PC-3 (cell line): ENCODE data around the gene RSPRY1. TPM values are rescaled to one million over a fixed set of nuclear protein-coding genes. Genes with fewer than 3 reads are reported as not detected.

Experiments used
- ATAC-seq: fragments of 200-7000 bp; cut with Tn5 transposase; 2 replicates; pipeline ENCODE4 v1.9.1; 2020; ENCODE audit warnings: mild to moderate bottlenecking, moderate library complexity
- BruUV-seq: library from RNA; stranded (reverse); fragments of 400-500 nt; replicated peaks from 2 replicates; lab custom pipeline; 2021; lab: Mats Ljungman, UMichigan
- CTCF ChIA-PET: fragments of 300-600 bp; sonication (Branson Sonifier 250); formaldehyde crosslinking; loops from one replicate; lab custom pipeline; 2022; ENCODE audit warnings: antibody characterized with exemption; lab: Charles Lee
- POLR2A ChIA-PET: fragments of 300-600 bp; sonication (Branson Sonifier 250); formaldehyde crosslinking; loops from one replicate; lab custom pipeline; 2022; ENCODE audit warnings: antibody characterized with exemption; ENCODE audit not compliant: unreplicated experiment; lab: Charles Lee
- DNase-seq: peaks from one replicate; pipeline ENCODE4 v3.0.0-alpha.2; 2015
- H2AFZ ChIP-seq: fragments of 300-600 bp; sonication (generic); 2 replicates; pipeline ENCODE4 v1.6.0; 2016; ENCODE audit warnings: antibody characterized with exemption, low read length
- H3F3A ChIP-seq: fragments of 300-600 bp; sonication (generic); one replicate; pipeline ENCODE4 v1.6.0; 2017; ENCODE audit warnings: antibody characterized with exemption, low read length, control low read depth, mild to moderate bottlenecking; ENCODE audit not compliant: unreplicated experiment
- H3K27ac ChIP-seq: fragments of 300-600 bp; sonication (generic); 2 replicates; pipeline ENCODE4 v1.5.1; 2016; ENCODE audit warnings: mild to moderate bottlenecking, low read length
- H3K27me3 ChIP-seq: fragments of 300-600 bp; sonication (generic); 2 replicates; pipeline ENCODE4 v1.6.1; 2016; ENCODE audit warnings: low read length, mixed read lengths
- H3K36me3 ChIP-seq: fragments of 300-600 bp; sonication (generic); 2 replicates; pipeline ENCODE4 v1.6.1; 2016; ENCODE audit warnings: low read depth, mixed run types, low read length, mixed read lengths
- H3K4me1 ChIP-seq: fragments of 300-600 bp; sonication (generic); 2 replicates; pipeline ENCODE4 v1.5.1; 2016; ENCODE audit warnings: low read length; ENCODE audit not compliant: insufficient read depth
- H3K4me2 ChIP-seq: fragments of 300-600 bp; sonication (generic); 2 replicates; pipeline ENCODE4 v1.6.0; 2016; ENCODE audit warnings: low read length
- H3K4me3 ChIP-seq: fragments of 300-600 bp; sonication (generic); 2 replicates; pipeline ENCODE4 v1.5.1; 2016; ENCODE audit warnings: mild to moderate bottlenecking, low read length, mixed read lengths
- H3K79me2 ChIP-seq: fragments of 300-600 bp; sonication (generic); 2 replicates; pipeline ENCODE4 v1.6.1; 2017; ENCODE audit warnings: low read length, mixed read lengths
- H3K9ac ChIP-seq: fragments of 300-600 bp; sonication (generic); 2 replicates; pipeline ENCODE4 v1.6.0; 2016; ENCODE audit warnings: mild to moderate bottlenecking, low read length
- H3K9me2 ChIP-seq: fragments of 300-600 bp; sonication (generic); replicated peaks from 2 replicates; pipeline ENCODE4 v1.6.1; 2016; ENCODE audit warnings: mixed run types, low read length, mixed read lengths
- H3K9me3 ChIP-seq: fragments of 300-600 bp; sonication (generic); 2 replicates; pipeline ENCODE4 v1.6.1; 2016; ENCODE audit warnings: low read length, mixed read lengths
- H4K20me1 ChIP-seq: fragments of 300-600 bp; sonication (generic); 2 replicates; pipeline ENCODE4 v1.6.1; 2016; ENCODE audit warnings: low read length, mixed read lengths
- CTCF ChIP-seq: fragments of 300-600 bp; sonication (generic); conservative IDR thresholded peaks from 2 replicates; pipeline ENCODE4 v1.5.1; 2017; ENCODE audit warnings: antibody characterized with exemption, low read depth, mild to moderate bottlenecking, low read length
- EZH2 ChIP-seq: fragments of 300-600 bp; sonication (generic); IDR thresholded peaks from one replicate; pipeline ENCODE4 v1.6.1; 2017; ENCODE audit warnings: antibody characterized with exemption, mild to moderate bottlenecking, low read length; ENCODE audit not compliant: unreplicated experiment
- EZH2phosphoT487 ChIP-seq: fragments of 300-600 bp; sonication (generic); IDR thresholded peaks from 2 replicates; pipeline ENCODE4 v1.6.1; 2018; ENCODE audit warnings: mild to moderate bottlenecking, antibody characterized with exemption, low read length, borderline replicate concordance
- intact Hi-C: fragments of 100-400 bp; cut with micrococcal nuclease; formaldehyde crosslinking; loops from 2 replicates; pipeline ENCODE4 v1.9.0; 2023
- total RNA-seq: library from RNA; depleted of rRNA; stranded (reverse); fragments of >200 nt; gene quantifications from 2 replicates; pipeline ENCODE4 v1.2.3, GENCODE V29; 2014

Gene RSPRY1
- total RNA-seq, 1 experiment from 2014 or later: 17.5 TPM

DNA sequence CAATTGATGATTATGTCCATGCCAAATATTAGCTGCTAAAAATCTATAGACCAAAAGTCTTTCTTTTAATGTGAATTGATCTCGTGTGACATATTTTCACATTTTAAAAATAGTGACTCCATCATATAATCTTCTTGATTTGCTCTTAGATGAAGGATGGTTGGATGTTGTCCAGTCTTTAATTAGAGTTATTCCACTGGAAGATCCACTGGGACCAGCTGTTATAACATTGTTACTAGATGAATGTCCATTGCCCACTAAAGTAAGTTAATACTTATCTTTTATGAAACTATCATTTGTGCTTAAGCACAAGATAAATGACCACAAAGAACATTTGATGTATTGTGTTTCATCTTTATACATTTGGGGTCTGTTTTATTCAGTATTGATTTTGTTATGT lies 22.8 kb downstream of the RSPRY1 start:
- no peak overlapping the region for H3K4me2 ChIP-seq
- DNase-seq (no peak), ATAC-seq (no peak)
- no peak for TF ChIP-seq EZH2phosphoT487
- H3K4me3 ChIP-seq: no peak overlapping the region
- H2AFZ ChIP-seq: no peak overlapping the region
- H3K9ac ChIP-seq: no peak overlapping the region
- no peaks in the 10 kb centered on the region for H3K27me3 ChIP-seq
- BruUV-seq: no TSS peak
- no peaks in the 10 kb centered on the region for H4K20me1 ChIP-seq
- no peaks in the 10 kb centered on the region for H3K9me2 ChIP-seq
- intact Hi-C loops: no loop called here
- POLR2A ChIA-PET: no interaction called here
- H3K36me3 ChIP-seq: peaks cover 32% of the 10 kb centered on the region
- H3K9me3 ChIP-seq: no peaks in the 10 kb centered on the region
- H3F3A ChIP-seq: no peaks in the 10 kb centered on the region
- H3K4me1 ChIP-seq: no peaks in the 10 kb centered on the region
- CTCF ChIA-PET: no interaction called here
- no peak overlapping the region for H3K27ac ChIP-seq
- H3K79me2 ChIP-seq: no peaks in the 10 kb centered on the region

- H3K9ac ChIP-seq: no peak overlapping the region
- no peak for ATAC-seq
- H3K27ac ChIP-seq: no peak overlapping the region
- H3K4me2 ChIP-seq: no peak overlapping the region
- H4K20me1 ChIP-seq: no peaks in the 10 kb centered on the region
- no peaks in the 10 kb centered on the region for H3K27me3 ChIP-seq
- H3K4me1 ChIP-seq: no peaks in the 10 kb centered on the region
- no peak overlapping the region for H2AFZ ChIP-seq
- no TSS peak for BruUV-seq
- H3K79me2 ChIP-seq: no peaks in the 10 kb centered on the region
- ChIA-PET CTCF (no interaction called here), POLR2A (no interaction called here)
- no peaks in the 10 kb centered on the region for H3K9me3 ChIP-seq
- no peaks in the 10 kb centered on the region for H3F3A ChIP-seq
- peaks cover 38% of the 10 kb centered on the region for H3K36me3 ChIP-seq
- no peak for TF ChIP-seq EZH2phosphoT487
- TF ChIP-seq EZH2: no peak
- no peak for TF ChIP-seq CTCF
- intact Hi-C loops: no loop called here
- H3K4me3 ChIP-seq: no peak overlapping the region
- no peak for DNase-seq
- H3K9me2 ChIP-seq: no peaks in the 10 kb centered on the region
Measured at GRCh38 chr16:57209780-57210179, 23.7 kb downstream of the RSPRY1 start.

DNA sequence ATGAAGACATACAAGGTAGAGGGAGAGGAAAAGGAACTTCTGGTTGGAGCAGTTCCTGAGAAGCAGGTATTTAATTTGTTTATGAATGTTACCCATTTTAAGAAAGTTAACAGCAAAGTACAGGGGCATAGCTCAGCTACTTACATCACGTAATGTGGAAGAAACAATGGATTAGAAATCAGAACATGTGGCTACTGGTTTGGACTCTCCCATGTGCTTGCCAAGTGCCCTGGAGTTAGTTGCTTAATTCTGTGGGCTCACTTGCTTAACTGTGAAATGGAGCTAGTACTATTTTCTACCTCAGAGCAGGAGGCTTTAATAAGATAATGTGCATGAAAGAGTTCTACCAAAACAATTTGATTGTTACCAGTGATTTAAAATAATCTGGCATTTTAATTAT lies 27.3 kb downstream of the RSPRY1 start:
- no peak overlapping the region for H3K9ac ChIP-seq
- no TSS peak for BruUV-seq
- H3K27me3 ChIP-seq: no peaks in the 10 kb centered on the region
- no peaks in the 10 kb centered on the region for H3K79me2 ChIP-seq
- DNase-seq (no peak), ATAC-seq (no peak)
- no peak overlapping the region for H3K27ac ChIP-seq
- no peaks in the 10 kb centered on the region for H3F3A ChIP-seq
- no peak overlapping the region for H3K4me2 ChIP-seq
- peaks cover 52% of the 10 kb centered on the region for H3K36me3 ChIP-seq
- H3K9me2 ChIP-seq: no peaks in the 10 kb centered on the region
- TF ChIP-seq EZH2 (no peak), EZH2phosphoT487 (no peak), CTCF (no peak)
- H3K4me3 ChIP-seq: no peak overlapping the region
- H4K20me1 ChIP-seq: no peaks in the 10 kb centered on the region
- H3K4me1 ChIP-seq: no peaks in the 10 kb centered on the region
- POLR2A ChIA-PET: no interaction called here
- CTCF ChIA-PET: no interaction called here
- no peaks in the 10 kb centered on the region for H3K9me3 ChIP-seq
- H2AFZ ChIP-seq: no peak overlapping the region
- intact Hi-C loops: no loop called here
